Activated T-helper 1 cell treated with Interleukin-2 at 50 U/mL for 16 hours (primary cell): ENCODE results near the gene RTP5.
"Not testable (repeated sequence)": the region's sequence is repeated elsewhere in the genome, so short reads cannot be mapped to it uniquely, and the experiment has no call there.

ENCODE experiments used
- DNase-seq: peaks from one replicate; pipeline ENCODE4 v3.0.0-alpha.2; 2020; ENCODE audit warnings: low read depth

Gene RTP5

GRCh38 chr2:241902357-241902991, 32.9 kb downstream of the RTP5 start:
- DNase-seq = no peak

- DNase-seq = no peak
Observed at GRCh38 chr2:241903121-241904010, 33.8 kb downstream of the RTP5 start.

DNA sequence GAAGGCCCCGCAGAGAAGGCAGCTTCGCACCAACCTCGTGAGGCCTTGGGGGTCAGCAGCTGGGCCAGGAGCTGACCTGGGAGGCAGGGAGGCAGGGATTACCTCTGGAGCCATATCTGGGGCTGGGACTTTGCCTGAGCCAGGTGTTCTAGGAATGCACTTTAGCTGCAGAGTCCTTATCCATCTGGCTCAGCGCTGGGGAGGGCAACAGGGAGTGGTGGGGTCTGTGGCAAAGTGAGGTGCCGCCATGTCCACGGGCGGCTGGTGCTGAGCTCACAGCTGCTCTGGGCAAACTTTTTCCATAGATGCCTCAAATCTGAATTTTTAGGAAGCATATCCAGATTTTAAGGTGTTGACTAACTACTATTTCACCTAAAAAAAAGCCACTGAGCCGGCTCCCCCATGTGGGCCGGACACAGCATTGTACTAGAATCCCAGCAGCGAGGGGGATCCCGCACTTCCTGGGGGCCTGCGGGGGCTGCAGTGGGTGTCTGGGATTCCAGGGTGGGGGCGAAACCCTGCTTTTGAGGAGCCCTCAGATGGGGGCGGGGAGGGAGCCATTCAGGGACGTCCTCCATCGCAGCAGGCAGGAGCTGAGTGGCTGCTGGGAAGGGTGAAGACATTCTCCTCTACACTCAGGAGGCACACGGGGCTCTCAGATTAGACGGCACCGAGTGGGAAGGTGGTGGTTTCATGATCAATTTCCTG, 34.6 kb downstream of the RTP5 start:
- no peak for DNase-seq

DNA sequence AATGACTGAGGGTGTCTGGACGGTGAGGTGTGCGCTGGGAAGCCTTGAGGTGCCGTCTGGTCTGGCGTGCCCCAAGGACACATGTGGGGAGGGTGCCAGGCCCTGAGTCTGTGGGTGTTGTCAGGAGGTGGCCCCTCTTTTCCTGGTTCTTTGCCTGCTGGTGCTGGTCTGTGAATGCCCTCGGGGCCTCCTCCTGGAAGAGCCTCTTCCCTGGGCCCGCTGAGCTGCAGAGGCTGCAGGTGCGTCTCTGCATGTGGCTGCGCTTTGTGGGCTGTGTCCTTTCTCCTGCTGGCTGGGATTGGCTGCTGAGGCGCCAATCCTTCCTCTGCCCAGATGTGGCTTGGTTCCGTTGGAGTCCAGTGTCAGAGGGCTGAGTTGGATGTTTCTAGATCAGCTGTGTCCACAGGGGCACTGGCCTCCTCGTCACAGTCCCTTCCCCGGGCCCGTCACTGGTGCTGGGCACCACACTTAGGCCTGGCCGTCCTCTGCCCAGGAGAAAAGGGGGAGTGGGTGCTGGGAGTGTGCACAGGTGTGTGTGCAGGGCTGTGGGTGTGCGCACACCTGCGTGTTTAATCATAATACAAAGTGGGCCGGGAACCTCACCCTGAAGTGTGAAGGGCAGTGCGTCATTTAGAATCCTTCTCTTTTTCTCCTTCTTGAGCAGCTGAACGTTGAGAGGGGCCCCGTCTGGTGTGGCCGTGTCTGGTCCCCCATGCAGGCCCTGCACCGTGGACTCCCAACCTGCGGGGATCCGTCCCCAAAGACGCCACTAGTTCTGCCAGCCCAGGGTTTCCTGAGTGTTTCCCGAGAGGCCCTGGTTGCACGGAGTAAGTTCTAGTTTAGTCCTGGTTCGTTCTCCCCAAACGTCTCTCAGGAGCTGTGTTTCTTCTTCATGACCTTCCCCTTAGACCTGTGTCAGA, 35.5 kb downstream of the RTP5 start:
- DNase-seq = no peak

- DNase-seq = no peak
Observed at GRCh38 chr2:241905716-241906377, 36.3 kb downstream of the RTP5 start.

DNA sequence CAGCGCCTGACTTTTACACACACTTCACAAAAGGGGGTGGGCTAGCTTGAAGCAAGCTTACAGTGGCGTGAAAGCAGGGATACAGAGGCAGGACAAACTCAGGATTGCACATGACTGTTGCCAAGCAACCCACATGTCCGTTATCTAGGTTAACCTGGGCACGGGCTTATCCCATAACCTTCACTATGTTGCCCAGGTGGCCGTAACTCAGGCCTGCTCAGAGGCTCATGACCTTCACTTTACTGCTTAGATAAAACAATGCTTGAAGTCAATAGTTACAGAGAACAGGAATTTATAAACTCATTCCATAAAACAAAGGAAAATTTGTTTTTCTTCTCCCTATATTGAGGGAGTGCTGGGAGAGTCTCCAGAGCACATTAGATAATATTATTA, 36.8 kb downstream of the RTP5 start:
- not testable (repeated sequence) for DNase-seq

- DNase-seq = no peak
Observed at GRCh38 chr2:241906826-241907570, 37.5 kb downstream of the RTP5 start.

GRCh38 chr2:241907831-241908230, 38.3 kb downstream of the RTP5 start:
- DNase-seq = not testable (repeated sequence)

- no peak for DNase-seq
Observed at GRCh38 chr2:241908686-241909420, 39.3 kb downstream of the RTP5 start.

GRCh38 chr2:241909769-241910168, 40.2 kb downstream of the RTP5 start:
- DNase-seq = no peak

- DNase-seq = no peak
Observed at GRCh38 chr2:241910604-241911520, 41.3 kb downstream of the RTP5 start.

- DNase-seq = no peak
Observed at GRCh38 chr2:241911551-241911950, 42.0 kb downstream of the RTP5 start.

DNA sequence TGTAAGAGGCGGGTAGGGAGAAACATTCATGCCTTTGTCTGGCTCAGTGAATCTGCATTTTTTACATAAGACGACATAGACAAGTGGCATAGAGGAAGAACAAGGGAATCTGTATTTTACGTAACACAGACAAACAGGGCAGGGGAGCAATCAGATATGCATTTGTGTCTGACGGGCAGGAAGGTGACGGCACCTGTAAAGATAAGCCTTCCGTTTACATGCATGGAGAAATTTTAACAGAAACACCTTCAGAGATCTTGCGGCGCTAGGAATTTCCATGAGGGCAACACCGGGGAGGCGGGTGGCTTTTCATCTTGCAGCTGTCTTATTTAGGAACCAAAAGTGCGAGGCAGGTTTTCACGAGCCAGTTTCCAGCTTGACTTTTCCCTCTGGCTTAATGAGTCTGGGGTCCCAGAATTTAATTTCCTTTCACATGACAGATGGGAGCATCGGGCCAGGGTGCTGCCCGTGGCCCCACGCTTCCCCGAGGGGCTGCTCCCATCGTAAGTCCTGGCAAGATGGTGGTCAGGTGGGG, 42.6 kb downstream of the RTP5 start:
- no peak for DNase-seq

DNA sequence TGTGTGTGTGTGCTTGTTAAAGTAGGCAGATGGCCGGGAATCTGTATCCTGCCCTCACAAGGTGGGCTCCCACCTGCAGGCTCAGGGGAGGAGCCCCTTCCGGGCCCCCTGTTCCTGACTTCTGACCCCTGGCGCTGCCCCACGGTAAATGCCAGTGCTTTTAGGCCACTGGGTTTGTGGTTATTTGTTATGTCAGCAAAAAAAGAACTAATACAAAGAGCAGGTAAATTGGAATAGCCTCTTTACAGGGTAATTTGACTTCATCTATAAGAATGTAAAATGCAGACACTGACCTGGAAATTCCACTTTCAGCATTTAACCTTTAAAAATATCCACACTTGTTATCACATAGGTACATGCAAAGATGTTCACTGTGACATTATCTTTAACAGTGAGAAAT, 44.2 kb downstream of the RTP5 start:
- DNase-seq = no peak

DNA sequence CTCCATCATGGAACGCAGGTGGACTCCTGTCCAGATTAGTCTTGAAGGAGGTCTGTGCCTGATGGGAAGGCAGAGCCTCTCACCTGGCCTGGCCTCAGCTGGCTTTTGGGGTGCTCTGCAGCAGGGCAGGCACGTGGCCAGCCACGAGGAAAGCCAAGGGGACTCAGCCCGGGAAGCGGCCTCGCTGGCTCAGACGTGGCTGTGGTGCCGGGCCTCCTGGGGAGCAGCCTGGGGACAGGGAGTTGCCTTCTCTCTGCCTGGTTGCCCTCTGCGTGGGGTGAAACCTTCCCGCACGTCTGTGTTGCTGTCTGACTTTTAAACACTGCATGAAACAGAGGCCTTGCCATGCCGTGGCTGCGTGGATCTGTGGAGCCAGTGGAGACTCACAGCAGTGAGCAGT, 45.0 kb downstream of the RTP5 start:
- no peak for DNase-seq

- DNase-seq = not testable (repeated sequence)
Observed at GRCh38 chr2:241921631-241922030, 52.1 kb downstream of the RTP5 start.

DNA sequence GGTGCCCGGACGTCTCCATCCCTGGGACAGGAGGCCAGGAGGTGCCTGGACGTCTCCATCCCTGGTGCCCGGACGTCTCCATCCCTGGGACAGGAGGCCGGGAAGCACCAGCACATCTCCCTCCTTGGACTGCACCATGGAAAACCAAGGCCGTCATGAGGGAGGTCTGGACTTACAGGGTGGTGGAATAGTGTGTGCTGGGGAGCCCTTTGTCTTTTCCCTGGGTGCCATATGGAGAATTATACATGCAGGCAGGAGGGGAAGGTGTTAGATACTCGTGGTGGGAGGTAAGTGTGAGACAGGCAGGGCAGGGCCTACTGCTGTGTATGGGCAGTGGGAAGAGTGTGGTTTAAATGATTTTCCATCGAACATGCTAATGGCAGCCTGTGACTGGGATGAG, 52.9 kb downstream of the RTP5 start:
- DNase-seq = no peak

GRCh38 chr2:241922816-241923601, 53.5 kb downstream of the RTP5 start:
- DNase-seq = not testable (repeated sequence)
